ENCODE measurements around the gene DHRSX.

DNA sequence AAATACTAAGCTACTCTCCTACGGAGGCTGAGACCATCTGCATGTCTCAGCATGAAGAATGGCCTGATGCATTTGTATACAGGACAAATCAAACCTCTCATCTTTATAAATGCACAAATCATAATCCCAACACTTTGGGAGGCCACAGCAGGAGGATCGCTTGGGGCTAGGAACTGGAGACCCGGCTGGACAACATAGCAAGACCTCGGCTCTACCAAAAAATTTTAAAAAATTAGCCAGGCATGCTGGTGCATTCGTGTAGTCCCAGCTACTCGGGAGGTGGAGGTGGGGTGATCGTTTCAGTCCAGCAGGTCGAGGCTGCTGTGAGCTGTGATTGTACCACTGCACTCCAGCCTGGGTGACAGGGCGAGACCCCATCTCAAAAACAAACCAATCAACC lies 262.8 kb downstream of the DHRSX start:
- TF ChIP-seq, protein P1, sequence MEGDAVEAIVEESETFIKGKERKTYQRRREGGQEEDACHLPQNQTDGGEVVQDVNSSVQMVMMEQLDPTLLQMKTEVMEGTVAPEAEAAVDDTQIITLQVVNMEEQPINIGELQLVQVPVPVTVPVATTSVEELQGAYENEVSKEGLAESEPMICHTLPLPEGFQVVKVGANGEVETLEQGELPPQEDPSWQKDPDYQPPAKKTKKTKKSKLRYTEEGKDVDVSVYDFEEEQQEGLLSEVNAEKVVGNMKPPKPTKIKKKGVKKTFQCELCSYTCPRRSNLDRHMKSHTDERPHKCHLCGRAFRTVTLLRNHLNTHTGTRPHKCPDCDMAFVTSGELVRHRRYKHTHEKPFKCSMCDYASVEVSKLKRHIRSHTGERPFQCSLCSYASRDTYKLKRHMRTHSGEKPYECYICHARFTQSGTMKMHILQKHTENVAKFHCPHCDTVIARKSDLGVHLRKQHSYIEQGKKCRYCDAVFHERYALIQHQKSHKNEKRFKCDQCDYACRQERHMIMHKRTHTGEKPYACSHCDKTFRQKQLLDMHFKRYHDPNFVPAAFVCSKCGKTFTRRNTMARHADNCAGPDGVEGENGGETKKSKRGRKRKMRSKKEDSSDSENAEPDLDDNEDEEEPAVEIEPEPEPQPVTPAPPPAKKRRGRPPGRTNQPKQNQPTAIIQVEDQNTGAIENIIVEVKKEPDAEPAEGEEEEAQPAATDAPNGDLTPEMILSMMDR (IDR thresholded peaks at IDR 0.05), result no peak
- TF ChIP-seq POLR2A (IDR thresholded peaks at IDR 0.05), result no peak
